Renal cortical epithelial cell (primary cell): ENCODE data around the gene BDH2. TPM values are rescaled to one million over a fixed set of nuclear protein-coding genes. Genes with fewer than 3 reads are reported as not detected.
A peak's percentile ranks its signal among the peaks of the same experiment; 100 is the strongest.

Experiments
- DNase-seq: peaks from one replicate; pipeline ENCODE4 v3.0.0-alpha.2; 2011; ENCODE audit warnings: low read depth
- total RNA-seq: library from RNA; depleted of rRNA; stranded (reverse); fragments of >200 nt; gene quantifications from 2 replicates; pipeline ENCODE4 v1.2.3, GENCODE V29; 2014

BDH2 gene
- 83.5 and 151 TPM in 2 replicates for total RNA-seq

- DNase-seq = peak; percentile 99
These were observed at the start of gene BDH2 for GRCh38 chr4:103099691-103100392. Gene BDH2, minus strand, starts transcription at chr4:103099834. Its CDS starts 3,580 bp downstream, at chr4:103096254.

GRCh38 chr4:103144926-103145325 is 45.3 kb upstream of the BDH2 start:
- no peak for DNase-seq

GRCh38 chr4:103137446-103137827 is 37.8 kb upstream of the BDH2 start:
- DNase-seq = peak; percentile 46

- no peak for DNase-seq
These were observed 37.2 kb upstream of the BDH2 start for GRCh38 chr4:103136671-103137445.

DNA sequence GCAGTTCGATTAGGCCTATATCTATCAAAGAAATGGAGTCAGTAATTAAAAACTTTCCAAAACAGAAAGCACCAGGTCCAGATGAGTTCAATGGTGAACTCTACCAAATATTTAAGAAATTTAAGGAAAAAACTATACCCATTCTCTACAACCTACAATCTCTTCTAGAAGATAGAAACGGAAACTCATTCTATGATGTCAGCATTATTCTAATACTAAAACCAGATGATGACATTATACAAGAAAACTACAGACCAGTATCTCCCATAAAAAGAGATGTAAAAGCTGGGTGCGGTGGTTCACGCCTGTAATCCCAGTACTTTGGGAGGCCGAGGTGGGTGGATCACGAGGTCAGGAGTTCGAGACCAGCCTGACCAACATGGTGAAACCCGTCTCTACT is 29.5 kb upstream of the BDH2 start:
- no peak for DNase-seq

GRCh38 chr4:103126126-103126525 is 26.5 kb upstream of the BDH2 start:
- DNase-seq = no peak

DNA sequence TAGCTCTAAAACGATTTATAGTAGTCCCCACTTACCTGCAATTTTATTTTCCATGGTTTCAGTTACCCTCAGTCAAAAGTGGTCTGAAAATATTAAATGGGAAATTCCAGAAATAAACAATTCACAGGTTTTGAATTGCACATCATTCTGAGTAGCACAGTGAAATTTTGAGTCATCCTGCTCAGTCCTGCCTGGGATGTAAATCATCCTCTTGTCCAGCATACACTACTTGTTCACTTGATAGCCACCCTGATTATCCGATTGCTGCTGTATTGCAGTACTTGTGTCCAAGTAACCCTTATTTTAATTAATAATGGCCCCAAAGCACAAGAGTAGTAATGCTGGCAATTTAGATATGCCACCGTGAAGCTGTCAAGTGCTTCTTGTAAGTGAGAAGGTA is 23.5 kb upstream of the BDH2 start:
- DNase-seq = no peak

DNA sequence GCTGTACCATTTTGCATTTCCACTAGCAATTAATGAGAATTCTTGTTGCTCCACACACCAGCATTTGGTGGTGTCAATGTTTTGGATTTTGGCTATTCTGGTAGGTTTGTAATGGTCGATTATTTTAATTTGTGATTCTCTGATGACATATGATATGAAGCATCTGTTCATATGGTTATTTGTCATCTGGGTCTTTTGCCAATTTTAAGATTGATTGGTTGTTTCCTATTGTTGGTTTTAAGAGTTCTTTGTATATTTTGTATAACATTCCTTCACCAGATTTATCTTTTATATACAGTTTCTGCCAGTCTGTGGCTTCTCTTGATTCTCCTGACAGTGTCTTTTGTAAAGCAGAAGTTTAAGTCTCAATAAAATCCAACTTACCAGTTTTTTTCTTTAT is 18.5 kb upstream of the BDH2 start:
- no peak for DNase-seq

DNA sequence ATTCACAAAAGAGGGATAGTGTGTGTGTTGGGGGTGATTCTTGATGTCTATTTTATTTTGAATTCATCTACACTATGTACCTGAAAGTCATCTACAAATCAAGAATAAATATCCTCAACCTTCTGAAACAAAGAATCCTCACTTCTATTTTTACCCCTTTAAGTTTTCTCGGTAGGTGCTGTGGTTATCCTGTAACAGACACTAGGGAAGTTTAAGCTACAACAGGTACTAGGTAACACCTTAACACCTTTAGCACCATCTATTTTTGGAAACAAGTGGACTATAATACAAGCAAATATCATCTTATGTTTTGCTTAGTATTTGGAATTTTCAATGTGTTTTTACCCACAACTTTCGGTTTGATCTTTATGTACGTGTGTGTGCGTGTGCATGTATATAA is 12.0 kb upstream of the BDH2 start:
- DNase-seq = no peak

DNA sequence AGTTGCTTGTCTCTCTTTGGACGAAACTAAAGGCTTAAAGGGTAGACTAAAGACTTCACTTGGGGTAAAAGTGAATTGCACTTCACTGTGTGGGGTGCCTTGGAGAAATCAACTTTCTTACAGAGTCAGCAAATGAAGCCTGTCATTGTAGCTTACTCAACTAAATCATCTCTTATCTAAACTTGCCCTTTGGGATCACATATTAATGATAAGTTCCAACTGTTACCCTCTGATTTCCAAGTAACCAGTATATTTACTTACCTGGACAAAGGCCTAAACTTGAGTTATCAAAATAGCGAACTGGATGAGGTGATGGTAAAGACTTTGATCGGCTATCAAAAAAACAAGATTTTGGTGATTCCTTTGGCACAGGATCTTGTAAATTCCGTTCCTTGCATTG is 8.9 kb upstream of the BDH2 start:
- DNase-seq = no peak

GRCh38 chr4:103105558-103106356 is 6.1 kb upstream of the BDH2 start:
- no peak for DNase-seq

DNA sequence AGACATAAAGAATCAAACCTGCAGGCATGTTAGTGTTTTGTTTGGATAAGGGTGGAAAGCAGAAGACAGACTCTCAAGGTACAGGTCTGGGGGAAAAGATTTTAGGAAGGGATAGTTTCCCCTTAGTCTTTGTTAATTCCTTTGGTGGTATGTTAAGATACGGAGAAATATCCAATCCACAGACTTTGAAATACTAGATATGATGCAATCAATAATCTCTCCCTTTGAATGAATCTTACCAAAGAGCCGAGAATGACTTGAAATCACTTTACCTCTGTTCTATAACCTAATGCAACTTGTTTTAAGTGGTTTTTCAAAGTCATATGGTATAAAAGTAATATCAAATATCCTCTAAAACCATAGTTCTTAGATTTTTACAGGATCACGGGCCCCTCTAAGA is 5.3 kb upstream of the BDH2 start:
- DNase-seq = no peak

GRCh38 chr4:103100691-103101090 is 1.1 kb upstream of the BDH2 start:
- DNase-seq = no peak

- peak; percentile 11 for DNase-seq
These were observed 736 bp downstream of the BDH2 start for GRCh38 chr4:103098756-103099440.

GRCh38 chr4:103098341-103098740 is 1.3 kb downstream of the BDH2 start:
- peak; percentile 51 for DNase-seq

DNA sequence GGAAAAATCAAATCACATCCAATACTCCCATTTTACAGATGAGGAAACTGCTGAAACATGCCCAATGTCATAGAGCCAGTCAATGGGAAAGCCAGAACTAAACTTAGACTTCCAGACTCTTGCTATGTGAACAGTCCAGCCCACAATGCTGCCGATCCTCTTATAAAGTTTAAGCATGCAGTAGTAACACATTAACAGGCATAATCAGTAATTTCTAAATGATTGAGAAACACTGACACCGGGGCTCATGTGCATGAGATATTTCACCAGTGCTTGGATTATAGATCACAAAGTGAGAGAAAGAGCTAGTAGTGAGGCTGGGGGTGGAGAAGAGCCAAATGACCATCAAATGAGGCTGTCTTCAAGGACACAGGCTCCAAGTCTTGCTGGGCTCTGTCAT is 2.5 kb downstream of the BDH2 start:
- DNase-seq = peak; percentile 85

DNA sequence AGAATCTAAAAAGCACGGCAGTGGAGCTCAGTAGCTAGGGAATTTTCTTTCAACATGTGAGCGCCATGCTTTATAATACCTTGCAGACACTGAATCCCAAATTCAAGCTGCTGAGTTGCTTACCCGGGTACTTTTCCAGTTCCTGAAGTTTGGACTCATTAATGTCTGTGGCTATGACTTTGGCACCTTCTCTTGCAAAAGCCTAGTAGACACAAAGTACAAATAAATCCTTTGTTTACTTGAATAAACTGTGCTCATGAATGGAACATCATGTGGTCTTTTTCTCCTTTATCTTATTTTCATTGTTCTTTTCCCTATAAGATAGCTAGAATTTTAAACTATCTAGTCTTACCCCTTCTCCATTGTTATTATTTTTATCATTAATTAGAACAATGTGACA is 4.6 kb downstream of the BDH2 start:
- peak; percentile 48 for DNase-seq

- no peak for DNase-seq
These were observed 7.4 kb downstream of the BDH2 start for GRCh38 chr4:103092245-103092644.

DNA sequence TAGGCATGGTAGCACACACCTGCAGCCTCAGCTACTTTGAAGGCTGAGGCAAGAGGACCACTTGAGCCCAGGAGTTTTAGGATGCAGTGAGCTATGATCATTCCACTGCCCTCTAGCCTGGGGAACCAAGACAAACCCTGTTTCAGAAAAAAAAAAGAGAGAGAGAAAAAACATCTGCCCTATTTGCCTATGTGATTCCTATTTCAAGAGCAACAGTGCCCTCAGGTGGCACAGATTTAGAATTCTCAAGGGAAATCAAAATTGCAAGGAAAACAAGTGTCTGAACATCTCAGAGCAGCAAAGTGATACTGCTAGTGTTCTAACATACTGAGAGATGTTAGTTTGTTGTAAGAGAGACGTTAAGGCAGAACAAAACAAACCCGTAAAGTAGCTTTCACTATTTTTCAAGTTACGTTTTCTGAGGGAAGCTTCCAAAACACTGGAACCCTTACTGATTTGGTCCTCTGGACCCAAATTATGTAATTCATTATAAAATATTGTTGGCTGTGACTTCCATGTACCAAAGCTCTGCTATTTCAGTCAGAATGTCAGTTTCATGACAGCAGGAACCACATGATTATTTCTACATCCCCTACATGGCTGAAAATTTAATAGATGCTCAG is 7.9 kb downstream of the BDH2 start:
- DNase-seq = peak; percentile 75

DNA sequence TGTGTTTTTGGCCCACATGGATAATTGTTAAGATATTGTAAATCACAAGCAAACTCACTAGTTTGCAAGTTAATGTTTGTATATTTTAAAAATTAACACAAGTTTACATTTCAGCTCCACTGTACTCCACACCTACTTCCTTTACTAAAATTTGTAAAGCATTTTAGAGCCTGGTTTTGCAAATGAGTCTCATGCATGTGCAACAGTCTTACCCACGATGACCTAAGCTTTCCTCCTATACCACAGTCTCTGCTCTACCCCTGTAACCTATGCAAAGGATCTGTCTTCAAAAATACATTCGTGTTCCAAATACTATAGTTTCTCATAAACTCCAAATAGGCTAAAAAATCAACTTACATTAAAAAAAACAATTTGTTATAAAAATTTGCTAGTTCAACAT is 10.2 kb downstream of the BDH2 start:
- DNase-seq = no peak

DNA sequence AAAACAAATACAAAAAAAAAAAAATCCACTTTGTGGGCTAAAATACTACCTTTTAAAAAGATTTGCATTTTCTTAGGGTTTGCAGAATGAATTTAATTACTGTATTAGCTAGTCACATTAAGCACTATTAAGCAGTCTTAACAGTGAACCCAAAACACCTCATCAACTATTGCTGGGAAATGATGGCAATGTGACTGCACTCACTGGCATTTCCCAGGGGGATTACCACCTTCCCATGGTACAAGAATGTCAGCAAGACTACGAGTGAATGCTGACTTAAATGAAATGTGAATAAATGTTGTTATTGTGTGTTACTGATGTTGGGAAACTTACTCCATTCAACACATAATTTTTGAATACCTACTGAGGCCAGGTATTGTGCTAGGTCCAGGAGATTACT is 13.1 kb downstream of the BDH2 start:
- no peak for DNase-seq
